GM18858 (cell line): ENCODE results near the gene DOCK9.
A peak's percentile ranks its signal among the peaks of the same experiment; 100 is the strongest.

Experiments used
- ATAC-seq: cut with Tn5 transposase; IDR thresholded peaks from one replicate; pipeline ENCODE4 v1.9.1; 2021; ENCODE audit not compliant: unreplicated experiment

Gene DOCK9

GRCh38 chr13:98889419-98890085 lies 88.3 kb downstream of the DOCK9 start:
- no peak for ATAC-seq

- no peak for ATAC-seq
Observed at GRCh38 chr13:98888890-98889279, 89.0 kb downstream of the DOCK9 start.

- ATAC-seq: no peak
Observed at GRCh38 chr13:98888222-98888889, 89.5 kb downstream of the DOCK9 start.

GRCh38 chr13:98886587-98887230 lies 91.2 kb downstream of the DOCK9 start:
- ATAC-seq: no peak

- ATAC-seq: no peak
Observed at GRCh38 chr13:98885600-98885999, 92.3 kb downstream of the DOCK9 start.

GRCh38 chr13:98883998-98884397 lies 93.9 kb downstream of the DOCK9 start:
- no peak for ATAC-seq

- no peak for ATAC-seq
Observed at GRCh38 chr13:98881390-98881789, 96.5 kb downstream of the DOCK9 start.

- ATAC-seq: no peak
Observed at GRCh38 chr13:98880677-98881076, 97.2 kb downstream of the DOCK9 start.

GRCh38 chr13:98879957-98880356 lies 97.9 kb downstream of the DOCK9 start:
- no peak for ATAC-seq

GRCh38 chr13:98879127-98879520 lies 98.7 kb downstream of the DOCK9 start:
- no peak for ATAC-seq

- ATAC-seq: no peak
Observed at GRCh38 chr13:98878486-98879126, 99.3 kb downstream of the DOCK9 start.

- no peak for ATAC-seq
Observed at GRCh38 chr13:98877936-98878335, 99.9 kb downstream of the DOCK9 start.

GRCh38 chr13:98877466-98877865 lies 100.4 kb downstream of the DOCK9 start:
- no peak for ATAC-seq

- peak; percentile 90 for ATAC-seq
Observed at GRCh38 chr13:98875146-98875729, 102.6 kb downstream of the DOCK9 start.

- no peak for ATAC-seq
Observed at GRCh38 chr13:98874029-98874397, 103.9 kb downstream of the DOCK9 start.

GRCh38 chr13:98873377-98874028 lies 104.4 kb downstream of the DOCK9 start:
- no peak for ATAC-seq

GRCh38 chr13:98871727-98872126 lies 106.1 kb downstream of the DOCK9 start:
- no peak for ATAC-seq

- no peak for ATAC-seq
Observed at GRCh38 chr13:98869408-98870090, 108.3 kb downstream of the DOCK9 start.

GRCh38 chr13:98868932-98869331 lies 108.9 kb downstream of the DOCK9 start:
- no peak for ATAC-seq

- ATAC-seq: no peak
Observed at GRCh38 chr13:98866882-98867281, 111.0 kb downstream of the DOCK9 start.
